NCI-H2171 treated with DMSO at 0.1 percent for 48 hours (cell line): ENCODE data around the gene SPTB.
A peak's percentile ranks its signal among the peaks of the same experiment; 100 is the strongest.

ENCODE experiments used
- DNase-seq: peaks from one replicate; lab custom pipeline; 2025; lab: John Stamatoyannopoulos, UW

Gene SPTB

DNA sequence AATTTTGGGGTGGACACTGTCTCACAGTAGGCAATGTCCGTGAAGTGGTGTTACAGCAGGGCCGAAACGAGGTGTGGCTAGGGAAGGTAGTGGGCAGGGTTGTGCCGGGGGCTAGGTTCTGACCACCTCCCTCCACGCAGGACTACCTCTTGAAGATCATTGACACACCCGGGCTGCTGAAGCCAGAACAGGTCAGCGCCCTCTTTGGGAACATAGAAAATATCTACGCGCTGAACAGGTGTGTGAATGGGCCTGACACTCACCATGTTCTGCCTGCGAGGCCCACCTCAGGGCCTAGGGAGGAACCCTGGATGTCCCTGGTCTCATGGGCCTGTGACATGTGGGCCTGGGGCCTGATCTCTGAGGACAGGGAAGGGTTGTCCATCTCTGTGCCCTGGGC is 150.9 kb downstream of the SPTB start:
- DNase-seq: no peak

DNA sequence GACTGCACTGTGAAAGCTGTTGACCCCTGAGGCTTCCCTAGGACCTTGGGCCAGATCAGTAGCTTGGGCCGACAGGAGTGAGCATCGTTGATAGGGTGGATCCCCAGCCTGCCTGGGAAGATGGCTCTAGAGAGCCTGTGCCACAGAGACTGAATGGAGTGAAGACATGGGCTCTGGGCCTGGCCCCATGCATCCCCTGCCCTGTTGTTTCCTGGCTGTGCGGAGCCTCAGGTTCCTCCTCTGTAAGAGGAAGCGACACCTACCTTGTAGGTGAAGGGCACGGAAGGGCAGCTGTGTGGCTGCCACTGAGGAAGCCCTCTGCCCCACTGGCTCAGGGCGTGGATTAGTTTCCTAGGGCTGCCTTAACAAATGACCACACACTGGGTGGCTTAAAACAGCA is 151.6 kb downstream of the SPTB start:
- no peak for DNase-seq

DNA sequence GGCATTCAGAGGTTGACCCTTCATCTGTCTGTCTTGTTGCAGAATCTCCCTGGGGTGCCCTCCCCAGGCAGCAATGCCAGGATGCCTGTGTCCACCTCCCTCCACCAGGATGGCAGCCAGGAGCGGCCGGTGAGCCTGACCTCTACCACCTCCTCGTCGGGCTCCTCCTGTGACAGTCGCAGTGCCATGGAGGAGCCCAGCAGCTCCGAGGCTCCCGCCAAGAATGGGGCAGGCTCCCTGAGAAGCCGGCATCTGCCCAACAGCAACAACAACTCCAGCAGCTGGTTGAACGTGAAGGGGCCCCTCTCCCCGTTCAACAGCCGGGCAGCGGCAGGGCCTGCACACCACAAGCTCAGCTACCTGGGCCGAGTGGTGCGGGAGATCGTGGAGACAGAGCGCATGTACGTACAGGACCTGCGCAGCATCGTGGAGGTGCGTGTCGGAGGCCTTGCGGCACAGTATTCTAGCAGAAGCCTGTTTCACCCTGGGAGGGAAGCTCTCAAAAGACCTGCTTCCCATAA is 152.1 kb downstream of the SPTB start:
- peak; percentile 48 for DNase-seq

DNA sequence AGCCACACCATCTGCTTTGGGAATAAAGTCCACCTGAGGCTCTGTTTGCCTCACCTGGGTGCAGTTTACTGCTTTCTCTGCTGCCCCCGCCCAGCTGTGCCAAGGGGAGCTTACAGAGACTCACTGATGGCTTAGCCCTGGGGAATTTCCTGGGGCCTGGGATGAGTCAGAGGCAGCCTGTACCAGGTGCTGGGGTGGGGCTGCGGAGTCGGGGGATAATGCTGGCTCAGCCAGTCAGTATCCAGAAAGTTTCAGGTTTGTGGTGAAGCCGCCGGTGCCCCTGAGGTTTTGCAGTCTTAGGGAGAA is 153.2 kb downstream of the SPTB start:
- peak; percentile 98 for DNase-seq

DNA sequence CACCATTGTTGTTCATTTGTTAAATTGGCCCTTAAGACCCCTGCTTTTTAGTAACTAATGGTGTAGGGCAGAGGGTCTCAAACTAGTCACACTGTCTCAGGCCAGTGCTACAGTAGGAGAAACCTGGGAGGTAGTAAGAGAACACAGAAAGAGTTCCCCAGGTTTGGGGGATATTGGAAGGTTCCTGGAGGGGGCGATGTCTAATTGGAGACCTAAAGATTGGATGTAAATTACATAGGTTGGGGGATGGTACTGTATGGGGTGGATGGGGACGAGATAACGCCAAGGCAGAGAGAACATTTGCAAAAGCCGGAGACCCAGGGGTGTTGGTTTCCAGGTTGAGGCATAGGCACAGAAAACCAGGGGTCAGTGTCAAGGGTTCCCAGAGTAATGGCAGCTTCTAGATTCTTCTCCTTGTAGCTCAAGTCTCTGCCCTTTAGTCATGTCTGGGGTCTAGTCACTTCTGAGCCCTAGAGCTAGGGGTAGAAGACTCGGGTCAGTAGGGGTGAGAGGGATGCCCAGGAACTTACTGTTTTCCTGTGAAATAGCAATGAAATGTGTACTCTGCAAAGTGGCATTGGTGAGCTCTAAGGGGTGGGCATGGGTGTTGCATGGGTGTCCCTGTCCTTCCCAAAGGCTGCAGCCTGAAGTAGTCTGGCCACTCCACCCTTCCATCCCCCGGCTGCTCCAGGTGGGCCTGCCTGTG is 153.7 kb downstream of the SPTB start:
- DNase-seq: peak; percentile 76

DNA sequence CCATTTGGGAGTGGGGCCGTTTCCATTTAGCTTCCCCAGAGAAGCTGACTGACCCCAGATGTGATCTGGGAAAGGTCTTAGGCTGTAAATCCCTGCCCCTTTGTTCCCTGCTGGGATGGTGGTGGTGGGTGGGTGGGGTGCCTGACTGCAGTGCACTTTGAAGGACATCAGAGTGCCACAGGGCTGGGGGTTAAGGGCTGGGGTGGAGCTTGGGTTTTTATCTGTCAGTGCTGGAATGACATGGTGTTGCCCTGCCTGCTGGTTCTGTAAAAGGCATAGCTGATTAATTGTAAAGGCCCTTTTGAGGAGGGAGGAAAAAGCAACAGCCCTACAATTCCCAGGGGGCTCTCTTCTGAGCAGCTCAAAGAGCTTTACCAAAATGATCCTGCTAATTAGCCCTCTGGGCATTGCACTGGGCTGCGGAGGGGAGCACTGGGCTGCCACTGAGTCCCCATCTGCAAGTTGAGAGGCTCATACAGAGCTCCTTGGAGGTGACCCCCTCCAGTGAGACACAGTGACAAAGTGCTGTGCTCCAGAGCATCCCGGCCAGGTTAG is 154.4 kb downstream of the SPTB start:
- DNase-seq: peak; percentile 97

DNA sequence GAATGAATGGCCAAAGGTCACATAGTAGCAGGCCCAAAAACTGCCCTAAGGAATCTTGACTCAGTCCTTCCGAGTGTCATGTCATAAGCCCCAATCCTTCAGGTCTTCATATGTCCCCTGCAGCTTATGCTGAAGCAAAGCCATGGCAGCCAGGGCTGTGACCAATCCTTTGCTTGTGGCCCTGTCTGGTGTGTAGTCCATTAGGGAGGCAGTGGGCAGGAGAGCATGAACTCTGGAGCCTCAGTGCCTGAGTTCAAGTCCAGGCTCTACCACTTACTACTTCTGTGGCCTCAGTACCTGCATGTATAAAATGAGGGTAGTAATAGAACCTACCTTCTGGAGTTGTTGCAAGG is 155.2 kb downstream of the SPTB start:
- no peak for DNase-seq

DNA sequence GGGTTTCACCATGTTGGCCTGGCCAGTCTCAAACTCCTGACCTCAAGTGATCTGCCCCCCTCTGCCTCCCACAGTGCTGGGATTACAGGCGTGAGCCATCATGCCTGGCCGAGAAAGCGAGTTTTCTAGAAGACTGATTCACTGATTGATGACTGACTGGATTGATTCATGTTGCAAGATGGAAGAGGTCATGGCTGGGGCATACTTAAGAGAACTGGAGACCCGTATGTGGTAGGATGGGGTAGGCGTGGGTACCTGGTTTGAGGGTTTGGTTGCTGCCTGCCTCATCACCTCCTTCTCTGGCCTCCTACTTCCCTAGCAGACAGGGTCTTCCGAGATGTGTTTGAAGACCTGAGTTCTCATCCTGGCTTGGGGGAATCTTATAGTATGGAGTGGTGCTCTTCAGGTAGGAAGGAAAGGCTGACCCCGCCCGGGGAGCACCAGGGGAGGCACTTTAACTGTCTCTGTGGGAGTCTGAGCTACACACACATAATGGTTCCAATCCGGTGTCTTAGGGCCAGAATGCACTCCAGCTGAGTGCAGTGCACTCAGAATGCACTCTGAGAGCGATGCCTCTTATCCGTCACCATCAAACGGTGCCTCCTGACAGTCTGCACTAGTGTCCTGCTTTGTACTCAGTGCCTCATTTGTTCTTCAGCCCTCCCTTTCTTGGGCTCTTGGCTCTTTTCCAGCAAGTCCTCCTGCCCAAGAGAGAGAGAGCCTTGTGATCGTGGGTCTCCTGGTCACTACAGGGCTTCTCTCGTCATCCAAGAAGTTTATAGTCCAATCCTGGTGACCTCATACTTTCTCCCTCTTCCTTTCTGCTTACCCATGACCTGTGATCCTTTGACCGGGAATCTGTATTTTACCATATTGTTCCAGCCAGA is 155.8 kb downstream of the SPTB start:
- peak; percentile 17 for DNase-seq

DNA sequence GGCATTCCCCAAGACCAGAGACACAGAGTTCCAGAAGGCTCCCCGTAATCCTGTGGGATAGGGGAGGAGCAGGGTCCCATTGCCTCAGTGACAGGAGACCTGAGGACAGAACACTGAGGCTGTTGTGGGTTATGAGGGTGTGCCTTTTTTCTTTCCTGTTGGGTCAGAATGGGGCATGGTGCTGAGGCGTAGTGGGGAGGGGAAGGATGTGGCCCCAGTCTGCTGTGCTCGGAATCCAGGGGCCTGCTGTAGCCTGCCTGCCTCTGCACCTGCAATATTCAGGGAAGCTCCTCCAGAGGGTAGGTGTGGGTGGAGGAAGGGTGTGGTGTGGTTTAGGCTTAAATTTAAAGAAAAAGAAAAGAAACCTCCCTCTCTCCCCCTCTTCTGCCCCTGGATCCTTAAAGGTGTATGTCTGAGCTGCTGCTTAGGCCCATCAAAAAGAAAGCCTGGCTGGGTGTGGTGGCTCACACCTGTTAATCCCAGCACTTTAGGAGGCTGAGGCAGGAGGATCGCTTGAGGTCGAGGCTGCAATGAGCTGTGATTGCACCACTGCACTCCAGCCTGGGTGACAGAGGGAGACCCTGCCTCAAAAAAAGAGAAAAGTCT is 156.8 kb downstream of the SPTB start:
- DNase-seq: no peak

DNA sequence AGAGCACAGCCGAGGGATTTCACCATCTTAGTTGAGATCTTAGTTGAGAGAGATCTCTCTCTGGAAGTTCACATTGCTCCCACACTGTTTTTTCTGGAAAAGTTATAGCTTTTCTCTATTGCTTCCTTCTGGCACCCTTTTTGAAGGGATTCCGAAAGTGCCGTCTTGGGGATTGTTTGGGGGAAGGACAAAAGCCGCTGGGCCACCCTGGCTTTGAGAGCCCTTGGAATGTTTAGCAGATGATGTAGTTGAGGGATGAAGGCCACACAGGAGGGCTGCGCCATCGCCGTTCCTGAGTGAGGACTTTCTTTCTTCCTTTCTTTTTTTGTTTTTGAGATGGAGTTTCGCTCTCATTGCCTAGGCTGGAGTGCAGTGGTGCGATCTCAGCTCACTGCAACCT is 157.8 kb downstream of the SPTB start:
- no peak for DNase-seq

DNA sequence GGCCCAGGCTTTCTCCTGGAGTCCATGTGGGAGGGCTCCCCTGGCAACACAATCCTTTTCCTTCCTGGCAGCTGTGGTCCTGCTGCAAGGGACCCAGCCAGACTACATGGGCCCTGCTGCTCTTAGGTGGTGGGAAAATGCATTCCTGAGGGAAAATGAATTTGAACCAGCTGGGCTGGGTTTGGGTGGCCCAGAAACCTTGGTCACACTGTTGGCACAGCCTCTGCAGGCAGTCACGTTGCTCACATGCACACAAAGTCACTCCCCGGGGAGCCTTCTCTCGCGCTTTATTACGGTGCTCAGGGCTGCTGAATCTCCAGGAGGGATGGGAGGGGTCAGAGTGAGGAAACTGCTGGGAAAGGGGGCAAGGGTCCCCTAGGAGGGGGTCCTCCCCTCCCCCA is 158.3 kb downstream of the SPTB start:
- DNase-seq: peak; percentile 55

DNA sequence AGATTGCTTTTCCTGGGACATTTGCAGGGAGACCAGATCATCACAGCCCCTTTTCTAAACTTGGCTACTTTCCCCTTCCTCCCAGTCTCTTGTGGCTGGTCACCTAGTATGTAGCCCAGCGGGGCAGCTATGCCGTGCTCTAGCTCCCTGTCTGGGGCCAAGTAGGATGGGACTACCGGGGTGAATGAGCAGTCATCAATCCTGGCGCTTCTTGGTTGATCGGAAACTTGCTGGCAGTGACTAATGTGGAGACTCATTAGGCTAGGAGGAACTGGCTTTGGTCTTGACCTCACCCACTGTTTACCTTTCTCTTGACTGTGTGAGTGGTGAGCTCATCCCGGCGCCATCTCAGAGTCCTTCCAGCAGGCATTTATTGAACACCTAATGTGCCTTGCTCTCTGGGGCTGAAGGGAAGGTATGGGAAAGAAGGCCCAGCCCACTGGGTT is 159.6 kb downstream of the SPTB start:
- no peak for DNase-seq

DNA sequence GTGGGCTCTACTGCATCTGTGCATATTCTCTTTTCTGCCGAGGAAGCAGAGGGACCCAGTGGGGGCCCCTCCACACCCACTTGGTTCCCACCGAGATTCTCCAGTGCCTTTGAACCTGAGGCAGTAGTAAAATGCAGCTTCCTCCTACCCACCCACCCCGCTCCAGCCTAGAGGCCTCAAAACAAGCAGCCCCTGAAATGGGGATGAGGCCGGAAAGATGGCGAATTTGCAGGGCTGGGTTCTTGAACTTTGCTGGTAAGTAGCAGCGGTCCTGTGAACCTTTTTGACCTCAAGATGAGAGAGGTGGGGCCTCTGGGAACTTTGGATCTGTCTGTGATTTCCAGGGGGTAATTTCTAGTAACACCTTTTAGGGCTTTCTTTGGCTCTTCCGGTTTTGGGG is 160.1 kb downstream of the SPTB start:
- no peak for DNase-seq

DNA sequence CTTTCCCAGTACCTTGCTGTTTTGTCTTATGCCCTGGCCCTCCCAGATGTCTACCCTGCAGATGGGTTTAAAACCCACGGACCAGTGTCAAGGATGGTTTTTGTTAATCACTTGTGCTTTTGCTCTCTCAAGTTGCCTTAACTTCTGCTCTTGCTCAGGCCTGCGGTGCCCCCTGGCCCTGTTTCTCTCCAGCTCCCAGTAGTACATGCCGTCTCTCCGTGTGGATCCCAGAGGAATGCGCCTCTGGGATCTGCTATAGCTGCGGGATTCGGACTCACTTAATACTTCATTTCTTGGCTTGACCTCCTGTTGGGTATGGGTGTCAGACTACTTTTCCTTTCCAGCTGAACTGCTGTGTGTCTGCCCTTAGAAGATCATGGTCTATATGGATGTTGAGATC is 160.9 kb downstream of the SPTB start:
- DNase-seq: no peak

DNA sequence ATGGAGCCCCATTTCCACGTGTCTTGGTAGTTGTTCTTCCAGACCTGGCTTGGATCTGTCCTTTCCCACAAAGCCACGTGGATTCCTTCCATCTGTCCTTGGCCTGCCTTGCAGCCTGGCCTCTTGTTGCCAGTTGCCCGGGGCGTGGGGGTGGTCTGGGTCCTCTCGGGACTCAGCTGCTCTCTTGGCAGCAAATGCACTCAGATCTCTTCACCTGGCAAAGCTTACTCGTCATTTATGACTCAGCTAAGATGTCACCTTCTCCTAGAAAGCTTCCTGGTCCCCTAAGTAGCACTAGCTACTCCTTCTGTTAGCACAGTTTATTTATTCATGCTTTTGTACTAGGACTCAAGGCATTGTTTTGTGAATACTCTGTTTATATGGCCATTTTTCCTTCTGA is 161.8 kb downstream of the SPTB start:
- DNase-seq: peak; percentile 35

DNA sequence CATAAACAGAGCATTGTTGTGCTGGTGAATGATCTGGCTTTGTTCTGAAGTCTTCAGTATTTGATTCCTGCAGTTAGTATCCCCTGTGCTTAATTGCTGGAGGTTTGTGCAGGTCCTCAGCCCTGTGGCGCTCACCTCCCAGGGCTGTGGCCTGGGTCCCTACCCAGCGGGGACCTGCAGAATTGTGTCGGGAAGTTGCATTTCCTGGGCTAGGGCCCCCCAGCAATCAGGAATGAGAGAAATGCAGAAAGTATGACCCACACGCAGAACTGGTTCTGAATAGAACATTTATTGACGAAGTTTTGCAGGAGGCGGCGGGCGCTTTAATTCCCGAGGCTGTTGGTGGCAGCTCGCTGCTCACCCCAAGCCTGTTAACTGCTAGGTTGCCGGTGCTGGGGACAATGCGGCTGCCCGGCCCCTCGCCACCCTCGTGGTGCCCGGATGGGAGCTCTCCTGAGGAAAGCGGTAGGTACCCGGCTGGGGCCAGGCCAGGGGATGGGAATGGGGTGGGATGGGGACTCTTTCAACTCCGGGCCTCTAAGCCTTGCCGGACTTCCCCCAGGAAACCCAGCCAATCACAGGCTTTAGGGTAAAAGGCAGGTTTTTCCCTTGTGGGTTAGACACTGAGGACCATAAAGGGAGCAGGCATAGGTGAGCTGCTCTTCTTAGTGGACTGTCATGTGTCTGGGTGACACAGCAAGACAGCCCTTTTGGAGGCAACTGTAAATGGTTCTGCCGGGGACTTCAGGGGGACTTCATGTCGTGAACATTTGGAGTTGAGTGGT is 163.9 kb downstream of the SPTB start:
- DNase-seq: no peak

DNA sequence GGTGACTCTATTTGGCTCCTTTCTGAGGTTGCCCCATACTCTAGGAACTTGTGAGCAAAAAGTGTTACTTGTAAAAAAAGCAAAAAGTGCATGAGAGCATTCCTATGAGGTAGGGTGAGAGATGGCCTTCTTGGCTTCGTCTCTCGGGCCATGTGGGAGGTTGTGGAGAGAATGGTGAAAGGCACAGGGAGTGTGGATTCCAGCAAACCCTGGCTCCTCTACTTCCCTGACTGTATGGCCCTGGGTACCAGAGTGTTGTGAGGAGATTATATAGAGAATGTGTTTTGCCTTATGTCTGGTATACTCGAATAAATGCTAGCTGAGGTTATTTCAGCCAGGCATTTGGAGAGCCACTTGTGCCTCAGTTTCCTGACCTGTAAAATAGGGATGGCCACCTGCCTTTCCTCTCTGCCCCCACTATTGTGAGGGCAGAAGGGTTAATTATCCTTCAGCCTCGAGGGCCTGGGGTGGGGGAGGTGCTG is 164.5 kb downstream of the SPTB start:
- no peak for DNase-seq

DNA sequence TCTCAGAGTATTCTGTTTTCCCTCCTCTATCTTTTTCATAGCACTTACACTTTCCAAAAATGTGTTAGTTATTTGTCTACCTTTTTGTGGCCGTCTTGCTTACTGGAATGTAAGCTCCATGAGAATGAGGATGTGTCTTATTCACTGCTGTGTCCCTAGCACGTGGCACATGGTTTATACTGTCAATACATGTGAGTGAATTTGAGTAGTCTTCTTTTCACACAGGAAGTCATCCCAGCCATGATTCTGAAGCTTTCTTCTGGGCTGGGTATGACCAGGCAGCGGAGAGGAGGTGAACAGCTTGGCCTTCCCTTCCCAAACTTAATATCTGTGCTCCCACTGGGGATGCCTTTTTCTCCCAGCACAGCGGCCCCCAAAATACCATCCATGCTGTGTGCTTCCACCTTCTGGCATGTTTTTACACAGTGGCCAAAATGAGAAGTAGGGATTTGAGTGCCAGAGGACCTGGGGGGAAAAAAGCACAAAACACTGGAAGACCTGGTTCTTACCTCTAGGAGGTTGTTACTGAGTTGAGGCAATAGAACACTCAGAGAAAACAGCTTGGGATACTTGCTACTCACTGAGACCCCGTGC is 165.2 kb downstream of the SPTB start:
- DNase-seq: no peak

DNA sequence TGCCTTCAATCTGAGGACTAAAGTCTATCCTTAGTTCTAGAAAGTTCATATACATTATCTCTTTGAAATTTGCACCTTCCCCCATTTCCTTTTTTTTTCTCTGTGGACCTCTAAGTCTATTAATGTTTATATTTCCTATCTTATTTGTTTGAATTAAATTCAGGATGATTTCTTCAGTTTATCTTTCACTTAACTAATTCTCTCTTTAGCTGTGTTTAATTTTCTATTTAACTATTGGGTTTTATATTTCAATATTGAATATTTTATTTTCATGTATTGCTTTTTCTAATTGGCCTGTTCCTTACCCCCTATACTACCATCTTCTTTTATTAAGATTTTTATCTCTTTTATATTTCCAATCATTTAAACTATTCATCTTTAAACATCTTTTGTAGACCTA is 166.0 kb downstream of the SPTB start:
- no peak for DNase-seq

DNA sequence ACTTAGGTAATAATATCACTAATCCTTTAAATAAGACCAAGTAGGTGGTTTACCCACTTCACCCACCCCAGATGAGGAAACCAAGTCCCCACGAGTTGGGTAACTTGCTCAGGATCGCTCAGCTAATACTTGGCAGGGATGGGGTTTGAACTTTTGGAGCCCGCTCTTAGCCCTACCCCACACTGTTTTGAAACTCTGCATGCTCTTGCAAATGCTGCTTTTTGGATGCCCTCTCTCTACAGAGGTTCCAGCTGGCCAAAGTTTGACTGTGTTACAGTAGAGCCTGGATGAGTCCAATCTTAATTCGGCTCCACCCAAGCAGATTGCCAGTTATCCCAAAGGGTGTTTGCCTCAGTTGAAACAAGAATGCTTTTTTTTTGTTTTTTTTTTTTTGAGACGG is 168.7 kb downstream of the SPTB start:
- no peak for DNase-seq

DNA sequence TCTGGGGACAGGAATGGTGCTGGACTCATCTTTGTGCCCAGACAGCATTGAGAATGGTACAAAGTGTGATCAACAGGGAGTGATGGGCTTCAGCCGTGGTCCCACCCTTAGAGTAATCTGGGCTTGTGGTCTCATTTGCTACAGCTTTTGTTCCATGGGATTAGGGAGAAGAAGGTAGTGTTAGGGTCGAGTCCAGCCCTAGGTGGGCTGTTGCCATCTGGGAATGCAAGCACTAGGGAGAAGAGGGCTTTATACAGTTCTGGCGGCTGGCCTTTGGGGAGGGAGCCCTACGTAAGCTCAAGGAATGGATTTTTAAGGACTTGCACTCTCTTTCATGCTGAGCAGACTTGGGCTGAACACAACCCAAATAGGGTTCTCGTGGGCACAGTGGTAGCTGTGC is 170.6 kb downstream of the SPTB start:
- DNase-seq: no peak
